NCI-H1417 (cell line): ENCODE data around the gene C16orf86.
"Not testable (repeated sequence)": the region's sequence is repeated elsewhere in the genome, so short reads cannot be mapped to it uniquely, and the experiment has no call there.

Experiments used
- DNase-seq, 3 experiments: peaks; one replicate each; lab custom pipeline; 2025; lab: John Stamatoyannopoulos, UW

The C16orf86 gene

GRCh38 chr16:67693517-67694285, 27.1 kb downstream of the C16orf86 start:
- DNase-seq: not testable (repeated sequence)

- no peak for DNase-seq
Observed at GRCh38 chr16:67694611-67695010, 28.0 kb downstream of the C16orf86 start.

- DNase-seq: no peak
Observed at GRCh38 chr16:67697422-67698185, 31.0 kb downstream of the C16orf86 start.

GRCh38 chr16:67699265-67699664, 32.7 kb downstream of the C16orf86 start:
- DNase-seq: no peak

- DNase-seq: peak in 1 of 3 experiments; percentile 7
Observed at GRCh38 chr16:67701420-67701819, 34.8 kb downstream of the C16orf86 start.

GRCh38 chr16:67702130-67702529, 35.5 kb downstream of the C16orf86 start:
- DNase-seq: no peak

GRCh38 chr16:67703626-67704025, 37.0 kb downstream of the C16orf86 start:
- no peak for DNase-seq

GRCh38 chr16:67704110-67704509, 37.5 kb downstream of the C16orf86 start:
- DNase-seq: no peak

GRCh38 chr16:67707210-67707609, 40.6 kb downstream of the C16orf86 start:
- DNase-seq: no peak

GRCh38 chr16:67707790-67708189, 41.2 kb downstream of the C16orf86 start:
- DNase-seq: no peak

GRCh38 chr16:67708368-67708771, 41.8 kb downstream of the C16orf86 start:
- no peak for DNase-seq

- DNase-seq: no peak
Observed at GRCh38 chr16:67709050-67709449, 42.4 kb downstream of the C16orf86 start.

- DNase-seq: no peak
Observed at GRCh38 chr16:67710607-67711006, 44.0 kb downstream of the C16orf86 start.

GRCh38 chr16:67713647-67714273, 47.1 kb downstream of the C16orf86 start:
- DNase-seq: no peak

- DNase-seq: no peak
Observed at GRCh38 chr16:67714522-67714921, 47.9 kb downstream of the C16orf86 start.

- peak in 1 of 3 experiments; percentile 3 for DNase-seq
Observed at GRCh38 chr16:67716097-67716496, 49.5 kb downstream of the C16orf86 start.
